ENCODE measurements around the gene NKD1.
"Not testable (repeated sequence)": the region's sequence is repeated elsewhere in the genome, so short reads cannot be mapped to it uniquely, and the experiment has no call there.

NKD1 gene

GRCh38 chr16:50502616-50503011 is 45.6 kb upstream of the NKD1 start:
- no peak for DNase-seq (ENCODE audit: low read depth)
- TF ChIP-seq CTCF (IDR thresholded peaks at IDR 0.05; ENCODE audit: insufficient read depth, low read depth, low read length, missing control alignments): no peak
- no peak overlapping the region for H3K4me3 ChIP-seq (ENCODE audit: low read length)

DNA sequence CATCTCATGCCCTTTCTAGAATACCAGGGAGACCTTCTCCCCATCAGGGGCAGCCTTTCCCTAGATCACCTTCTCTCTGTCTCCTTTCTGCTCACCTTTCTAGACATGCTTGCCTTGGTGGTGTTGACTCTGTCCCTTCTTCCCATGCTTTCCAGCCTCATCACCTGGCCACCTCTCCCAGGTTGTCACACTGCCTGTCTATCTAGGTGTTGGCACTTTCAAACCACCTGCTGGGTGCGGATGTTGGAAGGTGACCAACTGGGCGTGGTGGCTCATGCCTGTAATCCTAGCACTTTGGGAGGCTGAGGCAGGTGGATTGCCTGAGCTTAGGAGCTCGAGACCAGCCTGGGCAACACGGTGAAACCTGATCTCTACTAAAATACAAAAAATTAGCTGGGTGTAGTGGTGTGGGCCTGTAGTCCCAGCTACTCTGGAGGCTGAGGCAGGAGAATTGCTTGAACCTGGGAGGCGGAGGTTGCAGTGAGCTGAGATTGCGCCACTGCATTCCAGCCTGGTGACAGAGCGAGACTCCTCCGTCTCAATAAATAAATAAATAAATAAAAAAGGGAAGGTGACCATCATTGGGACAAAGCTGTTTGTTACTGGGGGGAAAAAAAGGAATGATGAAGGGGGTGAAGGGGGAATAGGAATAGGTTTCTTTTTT is 44.2 kb upstream of the NKD1 start:
- peak; percentile 16 for DNase-seq (ENCODE audit: low read depth)
- not testable (repeated sequence) for H3K4me3 ChIP-seq (ENCODE audit: low read length)

DNA sequence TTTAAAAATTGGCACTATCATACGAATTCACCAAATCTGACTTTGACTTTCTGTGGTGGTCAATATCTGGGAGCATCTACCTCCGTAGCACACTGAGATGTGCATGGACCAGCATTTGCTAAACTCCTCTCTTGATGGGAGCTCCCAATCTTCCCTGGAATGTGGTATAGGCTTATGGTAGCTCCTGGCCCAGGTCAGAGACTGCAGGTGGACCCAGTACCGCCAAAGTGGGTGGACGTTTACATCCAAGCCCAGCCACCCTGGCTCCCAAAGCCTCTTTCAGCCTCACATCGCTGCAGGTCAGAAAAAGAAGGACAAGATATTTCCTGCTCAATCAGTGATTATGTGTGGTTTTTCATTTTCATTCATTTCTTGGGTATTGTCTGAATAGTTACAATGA is 43.1 kb upstream of the NKD1 start:
- DNase-seq (ENCODE audit: low read depth): no peak
- no peak for TF ChIP-seq CTCF (IDR thresholded peaks at IDR 0.05; ENCODE audit: insufficient read depth, low read depth, low read length, missing control alignments)
- no peak overlapping the region for H3K4me3 ChIP-seq (ENCODE audit: low read length)

- no peak for DNase-seq (ENCODE audit: low read depth)
- no peak overlapping the region for H3K4me3 ChIP-seq (ENCODE audit: low read length)
- TF ChIP-seq CTCF (IDR thresholded peaks at IDR 0.05; ENCODE audit: insufficient read depth, low read depth, low read length, missing control alignments): no peak
Measured at GRCh38 chr16:50505714-50506542, 42.3 kb upstream of the NKD1 start.

DNA sequence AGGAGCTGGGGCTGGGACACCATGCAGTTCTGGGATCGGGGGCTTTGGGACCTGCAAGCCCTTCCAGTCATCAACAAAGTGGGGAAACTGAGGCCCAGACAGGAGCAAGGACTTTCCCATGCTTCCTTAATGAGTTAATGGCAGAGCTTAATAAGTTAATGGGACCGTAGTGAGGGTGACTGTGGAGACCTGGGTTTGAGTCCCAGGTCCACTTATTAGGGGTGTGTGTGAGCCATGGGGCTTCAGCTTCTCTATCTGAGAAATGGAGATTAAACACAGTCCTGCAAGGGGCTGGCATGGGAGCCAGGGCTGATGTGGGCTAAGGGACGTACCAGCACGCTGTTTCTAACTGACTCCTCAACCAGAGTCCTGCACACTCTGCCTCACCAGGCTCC is 41.7 kb upstream of the NKD1 start:
- no peak for DNase-seq (ENCODE audit: low read depth)
- no peak for TF ChIP-seq CTCF (IDR thresholded peaks at IDR 0.05; ENCODE audit: insufficient read depth, low read depth, low read length, missing control alignments)
- no peak overlapping the region for H3K4me3 ChIP-seq (ENCODE audit: low read length)

GRCh38 chr16:50507397-50507796 is 40.8 kb upstream of the NKD1 start:
- H3K4me3 ChIP-seq (ENCODE audit: low read length): no peak overlapping the region
- TF ChIP-seq CTCF (IDR thresholded peaks at IDR 0.05; ENCODE audit: insufficient read depth, low read depth, low read length, missing control alignments): no peak
- DNase-seq (ENCODE audit: low read depth): no peak

GRCh38 chr16:50509521-50510341 is 38.5 kb upstream of the NKD1 start:
- peak; percentile 37 for DNase-seq (ENCODE audit: low read depth)
- H3K4me3 ChIP-seq (ENCODE audit: low read length): no peak overlapping the region
- peak; percentile 73 for TF ChIP-seq CTCF (IDR thresholded peaks at IDR 0.05; ENCODE audit: insufficient read depth, low read depth, low read length, missing control alignments)

All from epithelial cell of esophagus (primary cell).